ENCODE measurements around the gene STYK1.

The STYK1 gene

DNA sequence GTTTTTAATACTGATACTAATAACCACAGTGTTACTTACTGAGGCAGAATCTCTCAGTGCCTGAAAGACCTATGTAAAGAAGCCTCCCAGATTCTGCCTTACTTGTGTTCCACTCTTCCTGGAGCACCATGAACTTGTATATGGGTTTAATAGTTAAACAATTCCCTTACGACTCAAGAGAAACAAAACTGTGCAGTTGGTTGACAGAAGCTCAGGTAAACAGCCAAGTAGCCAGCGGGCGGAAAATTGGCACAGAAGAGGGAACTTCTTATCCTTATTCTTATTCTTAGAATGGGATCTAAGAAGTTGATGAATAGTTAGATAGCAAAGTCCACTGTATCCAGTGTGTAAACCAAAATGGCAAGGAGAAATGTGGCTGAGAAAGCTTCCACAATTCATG lies 37.7 kb downstream of the STYK1 start:
- H3K36me3 ChIP-seq (ENCODE audit: insufficient read depth), result no peaks in the 10 kb centered on the region
- no peak overlapping the region for H3K27ac ChIP-seq
- H3K27me3 ChIP-seq (ENCODE audit: insufficient read depth, low read depth), result no peaks in the 10 kb centered on the region
- H3K4me3 ChIP-seq (IDR thresholded peaks at IDR 0.05; ENCODE audit: insufficient read depth, low read depth, low read length), result no peak overlapping the region
- H3K4me1 ChIP-seq (ENCODE audit: low read depth, poor library complexity, severe bottlenecking), result no peaks in the 10 kb centered on the region
- no peaks in the 10 kb centered on the region for H4K20me1 ChIP-seq (ENCODE audit: insufficient read depth)
- no peak overlapping the region for H3K4me2 ChIP-seq
- H3K79me2 ChIP-seq (ENCODE audit: insufficient read depth, low read depth), result no peaks in the 10 kb centered on the region
- TF ChIP-seq, protein P1, sequence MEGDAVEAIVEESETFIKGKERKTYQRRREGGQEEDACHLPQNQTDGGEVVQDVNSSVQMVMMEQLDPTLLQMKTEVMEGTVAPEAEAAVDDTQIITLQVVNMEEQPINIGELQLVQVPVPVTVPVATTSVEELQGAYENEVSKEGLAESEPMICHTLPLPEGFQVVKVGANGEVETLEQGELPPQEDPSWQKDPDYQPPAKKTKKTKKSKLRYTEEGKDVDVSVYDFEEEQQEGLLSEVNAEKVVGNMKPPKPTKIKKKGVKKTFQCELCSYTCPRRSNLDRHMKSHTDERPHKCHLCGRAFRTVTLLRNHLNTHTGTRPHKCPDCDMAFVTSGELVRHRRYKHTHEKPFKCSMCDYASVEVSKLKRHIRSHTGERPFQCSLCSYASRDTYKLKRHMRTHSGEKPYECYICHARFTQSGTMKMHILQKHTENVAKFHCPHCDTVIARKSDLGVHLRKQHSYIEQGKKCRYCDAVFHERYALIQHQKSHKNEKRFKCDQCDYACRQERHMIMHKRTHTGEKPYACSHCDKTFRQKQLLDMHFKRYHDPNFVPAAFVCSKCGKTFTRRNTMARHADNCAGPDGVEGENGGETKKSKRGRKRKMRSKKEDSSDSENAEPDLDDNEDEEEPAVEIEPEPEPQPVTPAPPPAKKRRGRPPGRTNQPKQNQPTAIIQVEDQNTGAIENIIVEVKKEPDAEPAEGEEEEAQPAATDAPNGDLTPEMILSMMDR (conservative IDR thresholded peaks at IDR 0.05; ENCODE audit: low read depth, low read length), result no peak
- H2AFZ ChIP-seq (ENCODE audit: low read depth), result no peak overlapping the region
- H3K9ac ChIP-seq, result no peak overlapping the region

DNA sequence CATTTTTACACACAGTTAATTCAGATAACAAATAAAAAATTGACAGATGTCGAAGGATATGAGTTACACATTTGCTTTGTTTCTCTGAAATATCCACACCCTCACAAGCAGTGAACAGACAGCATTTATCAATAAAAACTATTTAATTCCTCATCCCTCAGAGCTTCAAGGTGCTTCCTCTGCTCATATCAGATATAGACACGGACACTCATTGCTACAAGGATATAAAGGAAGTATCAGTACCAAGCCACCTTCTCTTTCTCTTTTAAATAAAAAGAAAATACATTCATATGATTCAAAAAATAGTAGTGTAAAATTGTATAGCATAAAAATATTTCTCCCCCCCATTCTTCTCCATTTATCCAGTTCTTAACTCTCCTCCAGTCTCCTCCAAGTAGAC lies 38.5 kb downstream of the STYK1 start:
- Histone ChIP-seq H3K4me3 (IDR thresholded peaks at IDR 0.05; ENCODE audit: insufficient read depth, low read depth, low read length) (no peak overlapping the region), H3K4me1 (ENCODE audit: low read depth, poor library complexity, severe bottlenecking) (no peaks in the 10 kb centered on the region), H3K27me3 (ENCODE audit: insufficient read depth, low read depth) (no peaks in the 10 kb centered on the region), H3K4me2 (no peak overlapping the region), H3K27ac (no peak overlapping the region), H3K36me3 (ENCODE audit: insufficient read depth) (no peaks in the 10 kb centered on the region), H2AFZ (ENCODE audit: low read depth) (no peak overlapping the region), H3K9ac (no peak overlapping the region), H4K20me1 (ENCODE audit: insufficient read depth) (no peaks in the 10 kb centered on the region), H3K79me2 (ENCODE audit: insufficient read depth, low read depth) (no peaks in the 10 kb centered on the region)
- TF ChIP-seq, protein P1 (conservative IDR thresholded peaks at IDR 0.05; ENCODE audit: low read depth, low read length), result no peak

DNA sequence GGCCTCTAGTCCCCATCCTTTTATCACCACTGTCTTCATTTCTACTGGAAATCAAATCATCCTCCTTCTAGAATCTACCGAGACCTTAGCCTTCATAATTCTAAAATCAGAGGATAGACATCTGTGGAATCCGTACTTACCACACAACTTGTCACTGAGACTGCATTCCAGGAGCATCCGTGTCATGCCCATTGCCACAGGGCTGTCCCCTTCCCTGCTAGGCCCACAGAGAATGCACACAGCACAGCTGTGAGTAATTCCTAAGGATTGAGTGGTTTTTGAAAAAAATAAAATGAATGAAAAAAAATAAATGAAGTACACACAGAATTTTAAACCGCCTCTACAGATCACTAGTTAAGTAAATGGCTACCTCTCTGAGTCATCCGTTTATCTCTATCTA lies 39.4 kb downstream of the STYK1 start:
- Histone ChIP-seq H3K4me2 (no peak overlapping the region), H3K79me2 (ENCODE audit: insufficient read depth, low read depth) (no peaks in the 10 kb centered on the region), H3K27ac (no peak overlapping the region), H3K4me3 (IDR thresholded peaks at IDR 0.05; ENCODE audit: insufficient read depth, low read depth, low read length) (no peak overlapping the region), H2AFZ (ENCODE audit: low read depth) (no peak overlapping the region), H3K9ac (no peak overlapping the region), H3K4me1 (ENCODE audit: low read depth, poor library complexity, severe bottlenecking) (no peaks in the 10 kb centered on the region), H4K20me1 (ENCODE audit: insufficient read depth) (no peaks in the 10 kb centered on the region), H3K36me3 (ENCODE audit: insufficient read depth) (no peaks in the 10 kb centered on the region), H3K27me3 (ENCODE audit: insufficient read depth, low read depth) (no peaks in the 10 kb centered on the region)
- TF ChIP-seq, protein P1 (conservative IDR thresholded peaks at IDR 0.05; ENCODE audit: low read depth, low read length), result no peak

DNA sequence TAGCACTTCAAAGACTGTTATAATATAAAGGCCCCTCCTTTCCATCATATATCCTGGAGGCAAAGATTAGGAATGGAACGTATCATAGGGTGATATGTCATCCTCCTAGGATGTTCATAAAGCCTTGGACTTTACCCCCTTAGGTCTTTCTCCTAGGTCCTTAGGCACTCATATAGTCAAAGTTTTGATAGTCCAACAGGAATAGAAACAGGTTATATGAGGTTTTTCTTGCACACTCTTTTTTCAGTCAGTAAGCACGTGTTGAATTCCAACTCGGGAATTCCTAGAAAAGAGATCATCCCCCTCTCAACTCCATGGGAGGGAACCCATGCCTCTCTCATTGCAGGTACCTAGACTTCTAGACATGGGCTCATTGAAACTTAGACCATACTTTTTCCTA lies 40.3 kb downstream of the STYK1 start:
- Histone ChIP-seq H3K27me3 (ENCODE audit: insufficient read depth, low read depth) (no peaks in the 10 kb centered on the region), H3K27ac (no peak overlapping the region), H4K20me1 (ENCODE audit: insufficient read depth) (no peaks in the 10 kb centered on the region), H3K79me2 (ENCODE audit: insufficient read depth, low read depth) (no peaks in the 10 kb centered on the region), H2AFZ (ENCODE audit: low read depth) (no peak overlapping the region), H3K9ac (no peak overlapping the region), H3K36me3 (ENCODE audit: insufficient read depth) (no peaks in the 10 kb centered on the region), H3K4me3 (IDR thresholded peaks at IDR 0.05; ENCODE audit: insufficient read depth, low read depth, low read length) (no peak overlapping the region), H3K4me2 (no peak overlapping the region), H3K4me1 (ENCODE audit: low read depth, poor library complexity, severe bottlenecking) (no peaks in the 10 kb centered on the region)
- TF ChIP-seq, protein P1 (conservative IDR thresholded peaks at IDR 0.05; ENCODE audit: low read depth, low read length), result no peak

DNA sequence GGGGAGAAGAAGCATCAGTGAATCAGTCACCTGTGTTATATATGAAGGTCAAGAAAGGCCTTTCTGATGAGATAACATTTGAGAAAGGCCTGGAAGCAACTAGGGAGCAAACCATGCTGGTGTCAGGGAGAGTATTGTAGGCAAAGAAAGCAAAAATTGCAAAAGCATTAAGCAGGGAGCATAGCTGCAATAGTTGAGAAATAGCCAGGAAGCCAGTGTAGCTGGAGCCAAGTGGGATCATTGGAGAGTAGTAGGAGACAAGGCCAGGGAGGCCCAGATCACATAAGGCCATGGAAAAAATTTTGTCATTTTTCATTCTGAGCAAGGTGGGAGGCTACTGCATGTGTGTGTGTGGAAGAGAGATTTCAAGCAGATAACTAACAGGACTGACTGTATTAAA lies 41.6 kb downstream of the STYK1 start:
- no peaks in the 10 kb centered on the region for H4K20me1 ChIP-seq (ENCODE audit: insufficient read depth)
- no peaks in the 10 kb centered on the region for H3K79me2 ChIP-seq (ENCODE audit: insufficient read depth, low read depth)
- H3K27me3 ChIP-seq (ENCODE audit: insufficient read depth, low read depth), result no peaks in the 10 kb centered on the region
- no peak overlapping the region for H3K4me2 ChIP-seq
- H3K36me3 ChIP-seq (ENCODE audit: insufficient read depth), result no peaks in the 10 kb centered on the region
- no peak overlapping the region for H3K9ac ChIP-seq
- no peak overlapping the region for H3K27ac ChIP-seq
- TF ChIP-seq, protein P1 (conservative IDR thresholded peaks at IDR 0.05; ENCODE audit: low read depth, low read length), result no peak
- H3K4me3 ChIP-seq (IDR thresholded peaks at IDR 0.05; ENCODE audit: insufficient read depth, low read depth, low read length), result no peak overlapping the region
- H3K4me1 ChIP-seq (ENCODE audit: low read depth, poor library complexity, severe bottlenecking), result no peaks in the 10 kb centered on the region
- H2AFZ ChIP-seq (ENCODE audit: low read depth), result no peak overlapping the region

All from KMS-11 (cell line).